AG10803 (cell line): ENCODE data around the gene FRAS1.
A peak's percentile ranks its signal among the peaks of the same experiment; 100 is the strongest.

Experiments used
- DNase-seq: peaks from one replicate; pipeline ENCODE4 v3.0.0; 2010; ENCODE audit warnings: low read depth
- H3K4me3 ChIP-seq: 2 replicates; pipeline ENCODE4 v1.5.1; 2011; ENCODE audit warnings: mild to moderate bottlenecking, low read length, control low read depth
- TF ChIP-seq, protein P1 (sequence below): conservative IDR thresholded peaks from 2 replicates; pipeline ENCODE4 v1.5.1; 2011; ENCODE audit warnings: mild to moderate bottlenecking, low read length, control low read depth, inconsistent platforms

Gene FRAS1

DNA sequence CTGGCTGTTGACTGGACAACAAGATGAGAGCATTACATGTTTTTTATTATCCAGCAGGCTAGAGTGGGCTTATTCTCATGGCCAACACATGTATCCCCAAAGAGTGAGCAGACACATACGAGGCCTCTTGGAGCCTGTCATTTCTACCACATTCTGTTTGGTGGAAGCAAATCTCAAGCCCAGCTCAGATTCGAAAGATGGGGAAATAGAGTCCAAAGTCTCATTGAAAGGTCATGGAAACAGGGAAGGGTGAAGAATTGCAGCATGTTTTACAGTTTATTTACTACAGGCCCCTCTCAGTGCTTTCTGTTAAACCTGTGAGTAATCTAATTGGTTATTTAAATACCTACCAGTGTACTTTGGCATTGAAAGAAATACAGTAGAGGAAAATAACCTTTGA lies 108.6 kb downstream of the FRAS1 start:
- DNase-seq = no peak
- no peak overlapping the region for H3K4me3 ChIP-seq
- TF ChIP-seq, protein P1, sequence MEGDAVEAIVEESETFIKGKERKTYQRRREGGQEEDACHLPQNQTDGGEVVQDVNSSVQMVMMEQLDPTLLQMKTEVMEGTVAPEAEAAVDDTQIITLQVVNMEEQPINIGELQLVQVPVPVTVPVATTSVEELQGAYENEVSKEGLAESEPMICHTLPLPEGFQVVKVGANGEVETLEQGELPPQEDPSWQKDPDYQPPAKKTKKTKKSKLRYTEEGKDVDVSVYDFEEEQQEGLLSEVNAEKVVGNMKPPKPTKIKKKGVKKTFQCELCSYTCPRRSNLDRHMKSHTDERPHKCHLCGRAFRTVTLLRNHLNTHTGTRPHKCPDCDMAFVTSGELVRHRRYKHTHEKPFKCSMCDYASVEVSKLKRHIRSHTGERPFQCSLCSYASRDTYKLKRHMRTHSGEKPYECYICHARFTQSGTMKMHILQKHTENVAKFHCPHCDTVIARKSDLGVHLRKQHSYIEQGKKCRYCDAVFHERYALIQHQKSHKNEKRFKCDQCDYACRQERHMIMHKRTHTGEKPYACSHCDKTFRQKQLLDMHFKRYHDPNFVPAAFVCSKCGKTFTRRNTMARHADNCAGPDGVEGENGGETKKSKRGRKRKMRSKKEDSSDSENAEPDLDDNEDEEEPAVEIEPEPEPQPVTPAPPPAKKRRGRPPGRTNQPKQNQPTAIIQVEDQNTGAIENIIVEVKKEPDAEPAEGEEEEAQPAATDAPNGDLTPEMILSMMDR = no peak

DNA sequence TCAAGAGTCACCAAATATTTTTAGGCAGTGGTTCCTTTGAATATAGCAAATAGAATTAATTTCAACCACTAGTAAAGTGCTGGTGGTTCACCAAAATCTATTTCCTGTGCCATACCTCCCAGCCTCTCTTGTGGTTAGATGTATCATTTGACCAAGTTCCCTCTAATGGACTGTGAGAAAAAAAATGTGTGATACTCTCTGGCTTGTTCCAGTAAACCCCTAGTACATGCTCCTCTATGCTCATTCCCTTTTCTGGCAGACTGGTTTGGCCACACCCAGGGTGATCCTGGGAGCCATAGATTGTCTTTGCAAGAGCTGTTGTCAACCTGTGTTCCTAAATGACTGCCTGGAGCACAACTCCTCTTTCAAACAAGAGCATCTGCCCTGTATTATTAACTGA lies 109.5 kb downstream of the FRAS1 start:
- no peak overlapping the region for H3K4me3 ChIP-seq
- peak; percentile 20 for DNase-seq
- TF ChIP-seq, protein P1 = no peak

DNA sequence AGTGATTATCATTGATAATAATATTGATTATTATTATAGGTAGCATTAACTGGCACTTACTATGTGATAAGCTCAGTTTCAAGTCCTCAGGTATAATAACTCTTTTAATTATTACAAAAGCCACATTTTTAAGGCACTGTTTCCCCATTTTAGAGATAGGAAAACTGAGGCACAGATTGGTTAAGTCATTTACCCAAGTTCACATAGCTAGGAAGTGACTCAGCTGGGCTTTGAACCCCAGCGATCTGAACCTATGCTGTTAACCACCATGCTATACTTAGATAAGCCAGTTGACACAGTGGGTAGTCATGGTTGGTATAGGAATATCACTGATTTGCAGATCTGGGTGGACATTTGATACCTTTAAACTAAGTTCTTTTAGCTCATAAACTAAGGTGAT lies 110.4 kb downstream of the FRAS1 start:
- no peak for DNase-seq
- TF ChIP-seq, protein P1 = no peak
- H3K4me3 ChIP-seq = no peak overlapping the region

DNA sequence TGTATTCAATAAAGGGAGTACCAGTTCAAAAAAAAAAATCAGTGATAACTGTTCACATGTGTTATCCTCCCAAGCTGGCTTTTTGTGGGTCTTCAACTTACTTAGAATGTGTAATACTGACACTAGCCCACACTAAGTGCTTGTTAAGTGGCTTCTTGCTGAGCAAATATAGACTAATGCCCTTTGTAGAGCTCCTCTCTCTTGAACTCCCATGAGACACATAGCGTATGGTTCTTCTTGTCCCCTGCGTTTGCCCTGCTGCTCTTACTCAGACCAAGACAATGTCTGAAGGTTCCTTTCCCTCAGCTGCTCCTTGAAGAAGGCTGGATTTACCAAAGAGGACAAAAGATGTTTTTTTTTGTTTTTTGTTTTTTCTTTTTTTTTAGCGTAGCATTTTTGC lies 110.9 kb downstream of the FRAS1 start:
- H3K4me3 ChIP-seq = no peak overlapping the region
- TF ChIP-seq, protein P1 = no peak
- DNase-seq = no peak

DNA sequence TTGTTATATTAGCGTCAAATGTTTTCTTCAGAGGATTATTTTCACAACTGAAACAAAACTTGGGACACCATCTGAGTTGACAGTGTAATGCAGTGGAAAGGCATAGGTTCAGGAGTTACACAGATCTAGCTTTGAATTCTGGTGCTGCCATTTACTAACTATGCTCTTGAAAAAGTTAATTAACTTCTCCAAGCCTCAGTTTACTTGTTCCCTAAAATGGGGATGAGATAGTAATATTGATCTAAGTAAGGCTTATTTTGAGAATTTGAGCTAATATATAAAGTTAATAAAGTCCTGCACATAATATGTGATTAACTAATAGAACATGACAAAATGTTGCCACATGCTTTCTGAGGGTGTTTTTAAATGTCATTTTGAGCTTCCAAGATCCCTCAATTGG lies 112.6 kb downstream of the FRAS1 start:
- H3K4me3 ChIP-seq = no peak overlapping the region
- no peak for DNase-seq
- TF ChIP-seq, protein P1 = no peak

DNA sequence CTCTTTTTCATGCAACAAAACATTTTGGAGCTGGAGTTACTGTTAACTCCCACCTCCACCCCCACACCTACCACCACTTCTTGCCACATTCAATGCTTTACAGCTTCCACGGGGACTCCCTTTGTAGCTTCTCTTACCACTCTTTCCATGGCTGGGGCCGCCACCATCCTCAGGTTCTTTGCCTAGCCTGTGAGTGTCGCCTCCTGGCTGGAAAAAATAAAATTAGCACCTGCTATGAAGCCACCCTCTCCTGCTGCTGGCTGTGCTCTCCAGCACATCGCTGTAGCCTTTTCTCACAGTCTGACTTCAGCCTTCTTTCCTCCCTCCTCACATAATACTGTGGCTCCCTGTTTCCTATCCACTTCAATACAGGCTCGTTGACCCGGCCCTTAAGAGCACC lies 114.4 kb downstream of the FRAS1 start:
- TF ChIP-seq, protein P1 = no peak
- no peak for DNase-seq
- H3K4me3 ChIP-seq = no peak overlapping the region

DNA sequence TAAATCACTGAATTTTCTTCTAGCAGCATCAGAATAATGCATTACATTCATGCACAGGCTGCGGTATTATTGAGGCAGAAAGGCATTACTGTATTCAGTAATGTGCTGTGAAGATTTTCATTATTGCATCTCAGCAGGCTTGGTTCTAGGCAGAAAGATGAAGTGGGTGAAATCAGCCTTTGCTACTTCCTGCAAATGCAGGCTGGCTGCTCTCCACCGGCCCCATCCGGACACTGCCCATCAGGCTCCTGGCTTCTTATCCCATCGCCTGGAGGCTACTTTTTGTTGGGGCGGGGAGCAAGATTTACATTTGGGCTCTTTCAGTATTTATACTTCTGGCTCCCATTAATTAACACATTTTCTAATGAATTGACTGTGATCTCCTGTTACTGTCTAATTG lies 117.8 kb downstream of the FRAS1 start:
- DNase-seq = no peak
- no peak overlapping the region for H3K4me3 ChIP-seq
- TF ChIP-seq, protein P1 = no peak
